DND-41 (cell line): ENCODE data around the gene SEPTIN5.
"Not testable (repeated sequence)": the region's sequence is repeated elsewhere in the genome, so short reads cannot be mapped to it uniquely, and the experiment has no call there.

Source experiments
- ATAC-seq: fragments of 200-7000 bp; cut with Tn5 transposase; 3 replicates; pipeline ENCODE4 v1.9.1; 2021; ENCODE audit warnings: low read depth; ENCODE audit not compliant: insufficient read depth
- DNase-seq: peaks from one replicate; pipeline ENCODE4 v3.0.0-alpha.2; 2020
- H2AFZ ChIP-seq: 2 replicates; pipeline ENCODE4 v1.6.0; 2012; ENCODE audit warnings: low read depth, low read length
- H3K27ac ChIP-seq: 2 replicates; pipeline ENCODE4 v1.5.1; 2012; ENCODE audit warnings: low read length, inconsistent platforms
- H3K27me3 ChIP-seq: fragments of 200-600 bp; sonication (generic); 2 replicates; pipeline ENCODE4 v1.6.0; 2012; ENCODE audit warnings: low read length, mild to moderate bottlenecking, inconsistent platforms; ENCODE audit not compliant: insufficient read depth, poor library complexity
- H3K36me3 ChIP-seq: 2 replicates; pipeline ENCODE4 v1.5.1; 2012; ENCODE audit warnings: low read length, inconsistent platforms; ENCODE audit not compliant: insufficient read depth
- H3K4me1 ChIP-seq: 2 replicates; pipeline ENCODE4 v1.5.1; 2012; ENCODE audit warnings: mild to moderate bottlenecking, low read length; ENCODE audit not compliant: insufficient read depth
- H3K4me2 ChIP-seq: 2 replicates; pipeline ENCODE4 v1.6.0; 2012; ENCODE audit warnings: mild to moderate bottlenecking, moderate library complexity, low read length, inconsistent platforms; ENCODE audit not compliant: insufficient read depth
- H3K4me3 ChIP-seq, 2 experiments: fragments of 200-600 bp in 1 of 2; shearing (Covaris generic) in 1 of 2; 2 replicates each; pipeline ENCODE4 v1.5.1; 2012 to 2016; ENCODE audit warnings: inconsistent platforms in 2 of 2, low read length in 2 of 2, mild to moderate bottlenecking in 2 of 2, low read depth in 1 of 2, moderate library complexity in 1 of 2
- H3K79me2 ChIP-seq: 2 replicates; pipeline ENCODE4 v1.6.0; 2012; ENCODE audit warnings: low read length, inconsistent platforms; ENCODE audit not compliant: insufficient read depth
- H3K9ac ChIP-seq: 2 replicates; pipeline ENCODE4 v1.6.0; 2012; ENCODE audit warnings: low read depth, mild to moderate bottlenecking, inconsistent platforms, low read length, moderate library complexity
- H3K9me3 ChIP-seq: 2 replicates; pipeline ENCODE4 v1.5.1; 2012; ENCODE audit warnings: low read length, moderate library complexity, mild to moderate bottlenecking, inconsistent platforms; ENCODE audit not compliant: insufficient read depth, severe bottlenecking
- H4K20me1 ChIP-seq: 2 replicates; pipeline ENCODE4 v1.6.0; 2012; ENCODE audit warnings: low read length; ENCODE audit not compliant: insufficient read depth
- EZH2 ChIP-seq: IDR thresholded peaks from 3 replicates; pipeline ENCODE4 v1.6.1; 2012; ENCODE audit warnings: borderline replicate concordance, low read depth, mild to moderate bottlenecking, moderate library complexity, low read length, inconsistent platforms; ENCODE audit not compliant: severe bottlenecking
- TF ChIP-seq, protein P1 (sequence below): IDR thresholded peaks from 2 replicates; pipeline ENCODE4 v1.5.1; 2012; ENCODE audit warnings: borderline replicate concordance, low read length, moderate library complexity, mild to moderate bottlenecking; ENCODE audit not compliant: poor library complexity, severe bottlenecking; ENCODE audit errors: extremely low read depth

SEPTIN5 gene

DNA sequence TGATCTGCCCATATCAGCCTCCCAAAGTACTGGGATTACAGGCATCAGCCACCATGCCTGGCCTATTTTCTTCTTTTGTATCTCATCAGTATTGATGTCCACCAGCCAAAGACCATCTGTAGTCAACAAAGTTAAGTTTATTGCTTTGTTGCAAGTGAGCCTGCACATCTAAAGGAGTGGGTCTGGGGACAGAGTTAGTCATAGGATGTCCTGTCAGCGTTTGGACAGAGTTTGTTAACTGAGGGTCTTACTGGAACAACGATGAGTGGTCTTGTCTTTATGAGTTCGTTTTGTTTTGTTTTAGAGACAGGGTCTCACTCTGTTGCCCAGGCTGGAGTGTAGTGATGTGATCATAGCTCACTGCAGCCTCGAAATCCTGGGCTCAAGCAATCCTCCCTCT, 40.6 kb upstream of the SEPTIN5 start:
- no peaks in the 10 kb centered on the region for H3K9me3 ChIP-seq
- no peak for ATAC-seq
- no peak overlapping the region for H3K4me3 ChIP-seq
- H3K27me3 ChIP-seq, result no peaks in the 10 kb centered on the region
- H3K4me1 ChIP-seq, result no peaks in the 10 kb centered on the region
- H3K36me3 ChIP-seq, result no peaks in the 10 kb centered on the region
- no peaks in the 10 kb centered on the region for H3K79me2 ChIP-seq
- H4K20me1 ChIP-seq, result no peaks in the 10 kb centered on the region
- no peak overlapping the region for H3K4me2 ChIP-seq
- TF ChIP-seq EZH2, result no peak
- no peak for DNase-seq
- H2AFZ ChIP-seq, result no peak overlapping the region
- H3K9ac ChIP-seq, result no peak overlapping the region
- H3K27ac ChIP-seq, result no peak overlapping the region

DNA sequence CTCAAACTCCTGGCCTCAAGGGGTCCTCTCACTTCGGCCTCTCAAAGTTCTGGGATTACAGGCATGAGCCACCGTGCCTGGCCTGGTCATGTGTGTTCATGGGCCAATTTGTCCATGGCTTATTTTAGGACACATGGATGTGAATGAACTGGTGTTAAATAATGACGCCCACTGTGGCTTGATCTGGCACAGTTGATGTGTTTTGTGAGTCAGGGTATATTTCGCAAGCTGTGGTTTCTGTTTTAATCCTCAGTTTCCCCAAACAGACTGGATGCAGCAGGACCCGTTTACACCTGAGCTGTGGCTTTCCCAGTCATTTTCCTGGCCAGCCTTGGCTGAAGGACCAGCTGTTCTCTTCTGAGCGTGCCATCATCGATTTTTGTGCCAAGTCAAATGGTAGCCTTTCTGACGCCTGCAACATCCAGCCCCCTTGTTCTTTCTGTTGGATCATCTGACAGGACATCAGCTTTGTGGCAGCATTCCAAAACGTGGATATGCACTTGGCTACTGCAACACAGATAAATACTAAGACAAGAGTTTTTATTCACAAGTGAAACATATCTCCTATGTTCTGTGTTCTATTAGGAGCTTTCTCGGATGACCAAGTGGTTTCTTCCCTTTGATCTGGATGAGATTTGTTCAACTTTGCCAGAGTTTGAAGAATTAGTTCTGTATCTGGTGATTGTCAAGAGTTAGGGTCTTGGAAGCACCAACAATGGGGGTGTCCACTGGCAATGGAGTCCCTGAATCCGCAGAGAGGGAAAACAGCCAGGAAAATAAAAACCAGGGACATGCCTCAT, 40.0 kb upstream of the SEPTIN5 start:
- no peak for DNase-seq

DNA sequence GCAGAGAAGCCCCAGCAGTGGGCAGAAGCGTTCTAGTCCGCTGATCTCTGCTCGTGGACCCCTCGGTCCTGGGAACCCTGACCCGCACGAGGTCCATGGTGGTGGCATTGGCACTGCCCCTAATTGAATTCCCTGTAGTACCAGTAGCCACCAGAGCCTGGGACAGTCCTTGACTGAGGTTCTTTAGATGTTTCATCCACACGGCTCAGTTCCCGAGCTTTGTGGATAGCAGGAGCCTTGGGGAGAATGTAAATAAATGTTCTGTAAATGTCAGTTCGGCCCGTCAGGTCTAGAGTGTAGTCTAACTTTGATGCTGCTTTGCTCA, 39.4 kb upstream of the SEPTIN5 start:
- H3K4me1 ChIP-seq, result no peaks in the 10 kb centered on the region
- no peak overlapping the region for H3K27ac ChIP-seq
- no peak overlapping the region for H3K4me3 ChIP-seq
- H2AFZ ChIP-seq, result no peak overlapping the region
- DNase-seq (no peak), ATAC-seq (no peak)
- no peaks in the 10 kb centered on the region for H4K20me1 ChIP-seq
- H3K27me3 ChIP-seq, result no peaks in the 10 kb centered on the region
- no peaks in the 10 kb centered on the region for H3K36me3 ChIP-seq
- no peaks in the 10 kb centered on the region for H3K79me2 ChIP-seq
- H3K9me3 ChIP-seq, result no peaks in the 10 kb centered on the region
- no peak overlapping the region for H3K4me2 ChIP-seq
- no peak for TF ChIP-seq EZH2
- TF ChIP-seq, protein P1, sequence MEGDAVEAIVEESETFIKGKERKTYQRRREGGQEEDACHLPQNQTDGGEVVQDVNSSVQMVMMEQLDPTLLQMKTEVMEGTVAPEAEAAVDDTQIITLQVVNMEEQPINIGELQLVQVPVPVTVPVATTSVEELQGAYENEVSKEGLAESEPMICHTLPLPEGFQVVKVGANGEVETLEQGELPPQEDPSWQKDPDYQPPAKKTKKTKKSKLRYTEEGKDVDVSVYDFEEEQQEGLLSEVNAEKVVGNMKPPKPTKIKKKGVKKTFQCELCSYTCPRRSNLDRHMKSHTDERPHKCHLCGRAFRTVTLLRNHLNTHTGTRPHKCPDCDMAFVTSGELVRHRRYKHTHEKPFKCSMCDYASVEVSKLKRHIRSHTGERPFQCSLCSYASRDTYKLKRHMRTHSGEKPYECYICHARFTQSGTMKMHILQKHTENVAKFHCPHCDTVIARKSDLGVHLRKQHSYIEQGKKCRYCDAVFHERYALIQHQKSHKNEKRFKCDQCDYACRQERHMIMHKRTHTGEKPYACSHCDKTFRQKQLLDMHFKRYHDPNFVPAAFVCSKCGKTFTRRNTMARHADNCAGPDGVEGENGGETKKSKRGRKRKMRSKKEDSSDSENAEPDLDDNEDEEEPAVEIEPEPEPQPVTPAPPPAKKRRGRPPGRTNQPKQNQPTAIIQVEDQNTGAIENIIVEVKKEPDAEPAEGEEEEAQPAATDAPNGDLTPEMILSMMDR, result no peak
- H3K9ac ChIP-seq, result no peak overlapping the region

More for the DNA sequence above, 40.0 kb upstream of the SEPTIN5 start:
- Histone ChIP-seq H3K4me2 (no peak overlapping the region), H4K20me1 (no peaks in the 10 kb centered on the region), H3K4me1 (no peaks in the 10 kb centered on the region), H3K27me3 (no peaks in the 10 kb centered on the region), H3K36me3 (no peaks in the 10 kb centered on the region), H3K9me3 (no peaks in the 10 kb centered on the region), H3K79me2 (no peaks in the 10 kb centered on the region), H3K4me3 (no peak overlapping the region), H3K27ac (no peak overlapping the region), H2AFZ (no peak overlapping the region), H3K9ac (no peak overlapping the region)
- ATAC-seq, result no peak
- TF ChIP-seq, protein P1, result no peak
- no peak for TF ChIP-seq EZH2

DNA sequence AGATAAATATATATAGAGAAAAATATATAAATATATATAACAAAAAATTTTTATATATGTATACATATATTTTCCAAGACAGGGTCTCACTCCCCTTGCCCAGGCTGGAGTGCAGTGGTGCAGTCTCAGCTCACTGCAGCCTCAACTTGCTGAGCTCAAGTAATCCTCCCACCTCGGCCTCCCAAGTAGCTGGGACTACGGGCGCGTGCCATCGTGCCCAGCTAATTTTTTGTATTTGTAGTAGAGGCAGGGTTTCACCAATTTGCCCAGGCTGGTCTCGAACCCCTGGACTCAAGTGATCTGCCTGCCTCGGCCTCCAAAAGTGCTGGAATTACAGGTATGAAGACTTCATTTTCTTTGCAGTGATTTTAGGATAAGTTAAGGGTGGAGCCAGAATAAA, 38.9 kb upstream of the SEPTIN5 start:
- H3K36me3 ChIP-seq, result no peaks in the 10 kb centered on the region
- no peaks in the 10 kb centered on the region for H3K79me2 ChIP-seq
- H3K4me2 ChIP-seq, result no peak overlapping the region
- no peak overlapping the region for H3K27ac ChIP-seq
- DNase-seq (no peak), ATAC-seq (no peak)
- TF ChIP-seq, protein P1, result no peak
- no peak for TF ChIP-seq EZH2
- H3K4me3 ChIP-seq, result no peak overlapping the region
- H2AFZ ChIP-seq, result no peak overlapping the region
- no peaks in the 10 kb centered on the region for H3K9me3 ChIP-seq
- no peaks in the 10 kb centered on the region for H3K27me3 ChIP-seq
- H4K20me1 ChIP-seq, result no peaks in the 10 kb centered on the region
- no peak overlapping the region for H3K9ac ChIP-seq
- H3K4me1 ChIP-seq, result no peaks in the 10 kb centered on the region

DNA sequence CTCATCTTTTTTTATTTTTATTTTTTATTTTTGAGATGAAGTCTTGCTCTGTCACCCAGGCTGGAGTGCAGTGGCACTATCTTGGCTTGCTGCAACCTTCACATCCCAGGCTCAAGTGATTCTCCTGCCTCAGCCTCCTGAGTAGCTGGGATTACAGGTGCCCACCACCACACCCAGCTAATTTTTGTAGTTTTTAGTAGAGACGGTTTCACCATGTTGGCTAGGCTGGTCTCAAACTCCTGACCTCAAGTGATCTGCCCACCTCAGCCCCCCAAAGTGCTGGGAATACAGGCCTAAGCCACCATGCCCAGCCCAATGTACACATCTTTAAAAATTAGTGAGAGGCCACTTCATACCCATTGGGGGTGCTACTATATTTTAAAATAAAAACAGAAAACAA, 37.9 kb upstream of the SEPTIN5 start:
- not testable (repeated sequence) for H3K4me3 ChIP-seq, H3K27ac ChIP-seq, H3K4me2 ChIP-seq, H2AFZ ChIP-seq, H3K36me3 ChIP-seq, H3K79me2 ChIP-seq, H3K27me3 ChIP-seq, H3K9ac ChIP-seq, H3K4me1 ChIP-seq, H4K20me1 ChIP-seq, ATAC-seq, H3K9me3 ChIP-seq, DNase-seq
